IMR-90 (cell line): ENCODE data around the gene ACADSB. TPM values are rescaled to one million over a fixed set of nuclear protein-coding genes. Genes with fewer than 3 reads are reported as not detected.

Source experiments
- ATAC-seq: fragments of 200-7000 bp; cut with Tn5 transposase; 2 replicates; pipeline ENCODE4 v1.9.1; 2020; ENCODE audit warnings: low read depth, mild to moderate bottlenecking, moderate library complexity
- BruUV-seq: library from RNA; stranded (reverse); fragments of 400-500 nt; replicated peaks from 2 replicates; lab custom pipeline; 2021; lab: Mats Ljungman, UMichigan
- CTCF ChIA-PET: fragments of 300-600 bp; formaldehyde crosslinking; extraction: SDS; loops from one replicate; lab custom pipeline; 2021; ENCODE audit warnings: antibody characterized with exemption; lab: Yijun Ruan, JAX
- POLR2A ChIA-PET: fragments of 300-600 bp; sonication (Branson Sonifier 250); formaldehyde crosslinking; loops from one replicate; lab custom pipeline; 2022; ENCODE audit warnings: antibody characterized with exemption; ENCODE audit not compliant: unreplicated experiment; lab: Charles Lee
- DNase-seq: peaks from one replicate; pipeline ENCODE4 v3.0.0; 2013
- H2AFZ ChIP-seq: replicated peaks from 2 replicates; pipeline ENCODE3; 2013; ENCODE audit warnings: low read length, mild to moderate bottlenecking; ENCODE audit not compliant: poor library complexity
- H2AK5ac ChIP-seq: 2 replicates; pipeline ENCODE4 v1.6.1; 2013; ENCODE audit warnings: low read depth, low read length, inconsistent platforms
- H2AK9ac ChIP-seq: replicated peaks from 2 replicates; pipeline ENCODE3; 2013; ENCODE audit warnings: mild to moderate bottlenecking, low read depth, low read length, moderate library complexity; ENCODE audit not compliant: poor library complexity
- H2BK120ac ChIP-seq: 2 replicates; pipeline ENCODE4 v1.6.1; 2013; ENCODE audit warnings: low read depth, low read length, inconsistent platforms
- H2BK15ac ChIP-seq: 3 replicates; pipeline ENCODE4 v1.6.1; 2013; ENCODE audit warnings: low read depth, low read length, inconsistent platforms
- H2BK20ac ChIP-seq: 2 replicates; pipeline ENCODE4 v1.6.1; 2013; ENCODE audit warnings: low read depth, mild to moderate bottlenecking, inconsistent platforms, low read length, moderate library complexity
- H2BK5ac ChIP-seq: 2 replicates; pipeline ENCODE4 v1.6.1; 2013; ENCODE audit warnings: mild to moderate bottlenecking, low read depth, low read length, inconsistent platforms; ENCODE audit not compliant: poor library complexity, severe bottlenecking
- H3K14ac ChIP-seq: replicated peaks from 2 replicates; pipeline ENCODE4 v1.6.1; 2013; ENCODE audit warnings: low read depth, low read length, inconsistent platforms
- H3K18ac ChIP-seq: 2 replicates; pipeline ENCODE4 v1.6.1; 2013; ENCODE audit warnings: low read depth, low read length, control low read depth
- H3K23ac ChIP-seq: 2 replicates; pipeline ENCODE4 v1.6.1; 2013; ENCODE audit warnings: low read depth, low read length, inconsistent platforms
- H3K27ac ChIP-seq: 2 replicates; pipeline ENCODE4 v1.5.1; 2013; ENCODE audit warnings: mild to moderate bottlenecking, control low read depth, low read length; ENCODE audit not compliant: insufficient read depth
- H3K27me3 ChIP-seq: 2 replicates; pipeline ENCODE4 v1.6.1; 2013; ENCODE audit warnings: low read length; ENCODE audit not compliant: control insufficient read depth, insufficient read depth
- H3K36me3 ChIP-seq: 2 replicates; pipeline ENCODE4 v1.6.1; 2013; ENCODE audit warnings: low read length, mixed read lengths; ENCODE audit not compliant: control insufficient read depth, insufficient read depth
- H3K4ac ChIP-seq: 2 replicates; pipeline ENCODE4 v1.6.1; 2013; ENCODE audit warnings: low read depth, low read length, inconsistent platforms
- H3K4me1 ChIP-seq: 2 replicates; pipeline ENCODE4 v1.6.1; 2013; ENCODE audit warnings: low read length, mixed read lengths; ENCODE audit not compliant: control insufficient read depth, insufficient read depth
- H3K4me2 ChIP-seq: 2 replicates; pipeline ENCODE4 v1.6.1; 2013; ENCODE audit warnings: low read depth, mild to moderate bottlenecking, control low read depth, low read length, moderate library complexity
- H3K4me3 ChIP-seq: 2 replicates; pipeline ENCODE4 v1.5.1; 2013; ENCODE audit warnings: low read depth, mild to moderate bottlenecking, control low read depth, low read length, moderate library complexity; ENCODE audit not compliant: insufficient read depth
- H3K56ac ChIP-seq: 2 replicates; pipeline ENCODE4 v1.6.1; 2013; ENCODE audit warnings: low read length, inconsistent platforms; ENCODE audit not compliant: insufficient read depth; ENCODE audit errors: extremely low read depth
- H3K79me1 ChIP-seq, 2 experiments: 2 replicates each; pipeline ENCODE4 v1.6.1; 2013; ENCODE audit warnings: low read length in 2 of 2, inconsistent platforms in 1 of 2, low read depth in 1 of 2
- H3K9ac ChIP-seq: 2 replicates; pipeline ENCODE4 v1.6.1; 2013; ENCODE audit warnings: low read depth, low read length, control low read depth
- H3K9me1 ChIP-seq: 2 replicates; pipeline ENCODE4 v1.6.1; 2013; ENCODE audit warnings: low read length, inconsistent platforms; ENCODE audit not compliant: insufficient read depth
- H3K9me3 ChIP-seq: 2 replicates; pipeline ENCODE4 v1.6.1; 2013; ENCODE audit warnings: low read length; ENCODE audit not compliant: control insufficient read depth, insufficient read depth
- H4K20me1 ChIP-seq: 2 replicates; pipeline ENCODE4 v1.6.1; 2013; ENCODE audit warnings: low read length, inconsistent platforms; ENCODE audit not compliant: insufficient read depth
- H4K5ac ChIP-seq: 2 replicates; pipeline ENCODE4 v1.6.1; 2013; ENCODE audit warnings: mild to moderate bottlenecking, low read depth, low read length, control low read depth
- H4K8ac ChIP-seq, 2 experiments: 2 replicates each; pipeline ENCODE4 v1.6.1; 2013; ENCODE audit warnings: low read depth in 2 of 2, low read length in 2 of 2, control low read depth in 1 of 2, inconsistent platforms in 1 of 2
- H4K91ac ChIP-seq: 2 replicates; pipeline ENCODE4 v1.6.1; 2013; ENCODE audit warnings: low read depth, low read length, inconsistent platforms; ENCODE audit not compliant: insufficient read depth
- MAFK ChIP-seq: IDR thresholded peaks from 2 replicates; pipeline ENCODE4 v1.6.1; 2012; ENCODE audit warnings: low read depth, low read length, improper control_type of control experiment
- RFX5 ChIP-seq: IDR thresholded peaks from 2 replicates; pipeline ENCODE4 v1.8.0; 2012; ENCODE audit warnings: low read depth, mild to moderate bottlenecking, low read length, moderate library complexity
- WGBS, 2 experiments: methylation state at CpG; one replicate each; pipeline versions ENCODE4 v1.1.5 to v1.1.7; 2013; ENCODE audit warnings: missing lambda C conversion rate in 2 of 2; ENCODE audit not compliant: insufficient read length in 1 of 2; ENCODE audit errors: extremely low coverage in 2 of 2; 5-methylcytosine and 5-hydroxymethylcytosine counted together
- dilution Hi-C: fragments of 300-500 bp; cut with HindIII; formaldehyde crosslinking; loops from one replicate; pipeline ENCODE4 v1.14.3; 2018; ENCODE audit warnings: low sequenced_read_pairs; ENCODE audit not compliant: unreplicated experiment
- in situ Hi-C: fragments of 300-500 bp; cut with MboI; formaldehyde crosslinking; loops from 3 replicates; pipeline ENCODE4 v1.14.3; 2019; ENCODE audit warnings: low sequenced_read_pairs, inconsistent platforms, mixed read lengths
- intact Hi-C: fragments of 100-400 bp; cut with micrococcal nuclease; formaldehyde crosslinking; loops from 2 replicates; pipeline ENCODE4 v1.10.0; 2022
- polyA plus RNA-seq, 3 experiments: library from polyadenylated mRNA; depleted of rRNA; stranded (reverse); fragments of >200 nt; gene quantifications; 2 replicates each; pipeline ENCODE4 v1.2.3, GENCODE V29; 2012; ENCODE audit warnings: low replicate concordance in 1 of 3
- total RNA-seq: library from RNA; depleted of rRNA; stranded (reverse); fragments of >200 nt; gene quantifications from 2 replicates; pipeline ENCODE4 v1.2.3, GENCODE V29; 2012
- TF ChIP-seq, protein P1 (sequence below): conservative IDR thresholded peaks from 2 replicates; pipeline ENCODE4 v1.5.1; 2012; ENCODE audit warnings: mild to moderate bottlenecking, low read depth, low read length, improper control_type of control experiment

ACADSB gene
- total and polyA plus RNA-seq, 2 of the 4 experiments (the other 2 are of a cell fraction): 6.2 to 10.6 TPM

DNA sequence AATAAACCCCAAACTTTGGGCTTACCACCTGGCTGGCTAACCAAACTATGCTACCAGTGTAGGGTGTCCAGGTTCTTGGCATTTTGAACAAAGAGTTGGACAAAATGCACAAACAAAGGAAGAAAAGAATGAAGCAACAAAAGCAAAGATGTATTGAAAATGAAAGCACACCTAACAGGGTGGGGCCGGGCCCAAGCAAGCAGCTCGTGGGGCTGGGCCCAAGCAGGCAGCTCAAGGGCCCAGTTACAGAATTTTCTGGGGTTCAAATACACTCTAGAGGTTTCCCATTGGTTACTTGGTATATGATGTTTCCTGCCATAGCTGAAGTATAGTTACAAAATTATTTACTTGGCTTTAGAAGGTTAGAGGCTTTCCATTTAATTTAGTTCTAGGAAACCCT, 15.7 kb downstream of the ACADSB start:
- Histone ChIP-seq H3K18ac (no peak overlapping the region), H3K4me1 (no peaks in the 10 kb centered on the region), H3K9ac (no peak overlapping the region), H3K9me3 (no peaks in the 10 kb centered on the region), H3K27ac (no peak overlapping the region), H2AFZ (no peak overlapping the region), H3K4me2 (no peak overlapping the region), H3K36me3 (no peaks in the 10 kb centered on the region), H2AK9ac (no peak overlapping the region), H2BK20ac (no peak overlapping the region), H4K91ac (no peak overlapping the region), H2AK5ac (no peak overlapping the region), H2BK120ac (no peak overlapping the region), H2BK15ac (no peak overlapping the region), H3K4me3 (no peak overlapping the region), H2BK5ac (no peak overlapping the region), H3K56ac (no peak overlapping the region), H3K4ac (no peak overlapping the region), H3K79me1 (no peaks in the 10 kb centered on the region), H4K20me1 (no peaks in the 10 kb centered on the region), H3K27me3 (no peaks in the 10 kb centered on the region), H4K5ac (no peak overlapping the region), H4K8ac (no peak overlapping the region), H3K14ac (no peak overlapping the region), H3K9me1 (no peaks in the 10 kb centered on the region), H3K23ac (no peak overlapping the region)
- in situ Hi-C loops: no loop called here
- DNase-seq (no peak), ATAC-seq (no peak)
- POLR2A ChIA-PET: no interaction called here
- no TSS peak for BruUV-seq
- dilution Hi-C loops: no loop called here
- intact Hi-C loops: no loop called here
- no CpG with 5 or more reads among the region's 2 CpGs for WGBS, 2 experiments
- TF ChIP-seq, protein P1, sequence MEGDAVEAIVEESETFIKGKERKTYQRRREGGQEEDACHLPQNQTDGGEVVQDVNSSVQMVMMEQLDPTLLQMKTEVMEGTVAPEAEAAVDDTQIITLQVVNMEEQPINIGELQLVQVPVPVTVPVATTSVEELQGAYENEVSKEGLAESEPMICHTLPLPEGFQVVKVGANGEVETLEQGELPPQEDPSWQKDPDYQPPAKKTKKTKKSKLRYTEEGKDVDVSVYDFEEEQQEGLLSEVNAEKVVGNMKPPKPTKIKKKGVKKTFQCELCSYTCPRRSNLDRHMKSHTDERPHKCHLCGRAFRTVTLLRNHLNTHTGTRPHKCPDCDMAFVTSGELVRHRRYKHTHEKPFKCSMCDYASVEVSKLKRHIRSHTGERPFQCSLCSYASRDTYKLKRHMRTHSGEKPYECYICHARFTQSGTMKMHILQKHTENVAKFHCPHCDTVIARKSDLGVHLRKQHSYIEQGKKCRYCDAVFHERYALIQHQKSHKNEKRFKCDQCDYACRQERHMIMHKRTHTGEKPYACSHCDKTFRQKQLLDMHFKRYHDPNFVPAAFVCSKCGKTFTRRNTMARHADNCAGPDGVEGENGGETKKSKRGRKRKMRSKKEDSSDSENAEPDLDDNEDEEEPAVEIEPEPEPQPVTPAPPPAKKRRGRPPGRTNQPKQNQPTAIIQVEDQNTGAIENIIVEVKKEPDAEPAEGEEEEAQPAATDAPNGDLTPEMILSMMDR: no peak
- TF ChIP-seq MAFK (no peak), RFX5 (no peak)
- CTCF ChIA-PET: no interaction called here
